Liver (tissue), 9 donors: ENCODE data around the gene PROX1. TPM values are rescaled to one million over a fixed set of nuclear protein-coding genes. Genes with fewer than 3 reads are reported as not detected.
A peak's percentile ranks its signal among the peaks of the same experiment; 100 is the strongest.

Experiments
- DNase-seq: peaks from one replicate; pipeline ENCODE4 v3.0.0-alpha.2; 2017; ENCODE audit warnings: low spot score
- H3K27ac ChIP-seq, 2 donors: one replicate each; pipeline ENCODE4 v1.7.0; 2013; ENCODE audit warnings: inconsistent platforms in 2 of 2, low read length in 2 of 2, control low read depth in 1 of 2, low read depth in 1 of 2, mild to moderate bottlenecking in 1 of 2
- H3K27me3 ChIP-seq, 4 donors: one replicate each; pipeline versions ENCODE4 v1.6.1 to v1.7.0; 2013; ENCODE audit warnings: low read length in 3 of 4, inconsistent platforms in 1 of 4, mild to moderate bottlenecking in 1 of 4, moderate library complexity in 1 of 4; ENCODE audit not compliant: control insufficient read depth in 4 of 4, insufficient read depth in 4 of 4
- H3K36me3 ChIP-seq, 4 donors: one replicate each; pipeline versions ENCODE4 v1.6.1 to v1.7.0; 2013; ENCODE audit warnings: low read length in 3 of 4, mild to moderate bottlenecking in 3 of 4, low read depth in 1 of 4, moderate library complexity in 1 of 4; ENCODE audit not compliant: control insufficient read depth in 4 of 4, insufficient read depth in 3 of 4
- H3K4me1 ChIP-seq, 4 donors: one replicate each; pipeline versions ENCODE4 v1.6.1 to v1.7.0; 2013; ENCODE audit warnings: low read length in 3 of 4, mild to moderate bottlenecking in 3 of 4, moderate library complexity in 1 of 4; ENCODE audit not compliant: control insufficient read depth in 4 of 4, insufficient read depth in 4 of 4
- H3K4me3 ChIP-seq, 3 donors: one replicate each; pipeline versions ENCODE4 v1.6.1 to v1.7.0; 2013; ENCODE audit warnings: low read length in 3 of 3, control low read depth in 1 of 3, low read depth in 1 of 3, mild to moderate bottlenecking in 1 of 3
- H3K9ac ChIP-seq, 2 donors: one replicate each; pipeline ENCODE4 v1.7.0; 2013; ENCODE audit warnings: low read length in 2 of 2, mild to moderate bottlenecking in 2 of 2, moderate library complexity in 2 of 2, control low read depth in 1 of 2, low read depth in 1 of 2
- H3K9me3 ChIP-seq, 4 donors: one replicate each; pipeline versions ENCODE4 v1.6.1 to v1.7.0; 2013; ENCODE audit warnings: low read length in 3 of 4; ENCODE audit not compliant: control insufficient read depth in 4 of 4
- ATF3 ChIP-seq: IDR thresholded peaks from 2 replicates; pipeline ENCODE4 v1.6.1; 2016; ENCODE audit warnings: antibody characterized with exemption
- FOXA1 ChIP-seq: IDR thresholded peaks from 2 replicates; pipeline ENCODE4 v1.6.1; 2016; ENCODE audit warnings: antibody characterized with exemption
- FOXA2 ChIP-seq: IDR thresholded peaks from 2 replicates; pipeline ENCODE4 v1.6.1; 2016; ENCODE audit warnings: antibody characterized with exemption
- GABPA ChIP-seq, 2 donors: IDR thresholded peaks in 1 of 2; conservative IDR thresholded peaks in 1 of 2; 2 replicates each; pipeline ENCODE4 v1.6.1; 2016; ENCODE audit warnings: antibody characterized with exemption in 2 of 2, mild to moderate bottlenecking in 1 of 2, moderate library complexity in 1 of 2
- HNF4A ChIP-seq, 2 donors: conservative IDR thresholded peaks; 2 replicates each; pipeline ENCODE4 v1.6.1; 2016; ENCODE audit warnings: antibody characterized with exemption in 2 of 2, mild to moderate bottlenecking in 2 of 2
- HNF4G ChIP-seq: IDR thresholded peaks from 2 replicates; pipeline ENCODE4 v1.6.1; 2016; ENCODE audit warnings: antibody characterized with exemption
- JUND ChIP-seq, 2 donors: IDR thresholded peaks; 2 replicates each; pipeline ENCODE4 v1.6.1; 2016; ENCODE audit warnings: antibody characterized with exemption in 2 of 2
- NR2F2 ChIP-seq: IDR thresholded peaks from 2 replicates; pipeline ENCODE4 v1.6.1; 2016; ENCODE audit warnings: antibody characterized with exemption
- RAD21 ChIP-seq, 2 donors: IDR thresholded peaks; 2 replicates each; pipeline ENCODE4 v1.6.1; 2016; ENCODE audit warnings: antibody characterized with exemption in 2 of 2, mild to moderate bottlenecking in 2 of 2
- REST ChIP-seq: IDR thresholded peaks from 2 replicates; pipeline ENCODE4 v1.6.1; 2016; ENCODE audit warnings: antibody characterized with exemption, mild to moderate bottlenecking
- TAF1 ChIP-seq: conservative IDR thresholded peaks from 2 replicates; pipeline ENCODE4 v1.6.1; 2016; ENCODE audit warnings: antibody characterized with exemption, mild to moderate bottlenecking
- ZBTB33 ChIP-seq: IDR thresholded peaks from 2 replicates; pipeline ENCODE4 v1.6.1; 2016; ENCODE audit warnings: antibody characterized with exemption
- WGBS: extraction: QIAGEN DNeasy Blood & Tissue Kit; methylation state at CpG from one replicate; pipeline ENCODE4 v1.1.7; 2013; 5-methylcytosine and 5-hydroxymethylcytosine counted together
- polyA plus RNA-seq, 2 donors: library from polyadenylated mRNA; stranded (reverse) in 1 of 2; unstranded in 1 of 2; fragments of 200-250 nt in 1 of 2; fragments of >200 nt in 1 of 2; fragmentation: Nextera tagmentation in 1 of 2; extraction: Ambion mirVana in 1 of 2; gene quantifications; one replicate each; pipeline versions ENCODE4 v1.2.1 to v1.2.3, GENCODE V29; 2013 to 2015
- total RNA-seq, 2 donors: library from RNA; depleted of rRNA; stranded (reverse); fragments of >200 nt; gene quantifications; one replicate each; pipeline ENCODE4 v1.2.3, GENCODE V29; 2014
- TF ChIP-seq, protein P1 (sequence below): IDR thresholded peaks from 2 replicates; pipeline ENCODE4 v1.6.1; 2016; ENCODE audit warnings: antibody characterized with exemption
- donor health status: healthy.
- donor health status: healthy.
- donor health status: healthy.
- donor health status: healthy.
- donor health status: healthy.

Gene PROX1
- total and polyA plus RNA-seq, 4 donors = 18.3 to 101 (median 31.3) TPM

- H3K9me3 ChIP-seq = no peaks in the 10 kb centered on the region
- peak in 1 of 2 donors; percentile 17 for TF ChIP-seq RAD21 (IDR thresholded peaks at IDR 0.05)
- TF ChIP-seq HNF4A (conservative IDR thresholded peaks at IDR 0.05) = peak; percentile 19 to 23
- TF ChIP-seq REST = no peak
- H3K36me3 ChIP-seq = peaks cover 0 to 36% (median 15%) of the 10 kb centered on the region in 4 donors
- H3K27ac ChIP-seq = peak overlapping the region in 1 of 2 donors; percentile 5
- H3K4me1 ChIP-seq = peaks cover 3 to 51% (median 21%) of the 10 kb centered on the region in 4 donors
- 29% methylated on average over 2 of the region's 2 CpGs for WGBS
- DNase-seq = no peak
- H3K4me3 ChIP-seq = no peak overlapping the region
- no peaks in the 10 kb centered on the region for H3K27me3 ChIP-seq
- no peak overlapping the region for H3K9ac ChIP-seq
Measured at GRCh38 chr1:213993929-213994328, 6.2 kb downstream of the PROX1 start.

GRCh38 chr1:213994888-213995287, 7.1 kb downstream of the PROX1 start:
- no peak overlapping the region for H3K9ac ChIP-seq
- no peak overlapping the region for H3K4me3 ChIP-seq
- TF ChIP-seq FOXA2 (no peak), NR2F2 (no peak), JUND (IDR thresholded peaks at IDR 0.05) (no peak), RAD21 (IDR thresholded peaks at IDR 0.05) (no peak), GABPA (IDR thresholded peaks at IDR 0.05 in 1 of 2, conservative IDR thresholded peaks at IDR 0.05 in 1 of 2) (no peak), FOXA1 (no peak), ATF3 (no peak)
- TF ChIP-seq, protein P1, sequence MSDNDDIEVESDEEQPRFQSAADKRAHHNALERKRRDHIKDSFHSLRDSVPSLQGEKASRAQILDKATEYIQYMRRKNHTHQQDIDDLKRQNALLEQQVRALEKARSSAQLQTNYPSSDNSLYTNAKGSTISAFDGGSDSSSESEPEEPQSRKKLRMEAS = no peak
- peaks cover 5 to 57% (median 26%) of the 10 kb centered on the region in 4 donors for H3K4me1 ChIP-seq
- no peaks in the 10 kb centered on the region for H3K27me3 ChIP-seq
- H3K36me3 ChIP-seq = peaks cover 6 to 44% (median 15%) of the 10 kb centered on the region in 4 donors
- H3K9me3 ChIP-seq = no peaks in the 10 kb centered on the region
- DNase-seq = no peak
- WGBS = 32% methylated on average over 5 of the region's 5 CpGs
- no peak overlapping the region for H3K27ac ChIP-seq

DNA sequence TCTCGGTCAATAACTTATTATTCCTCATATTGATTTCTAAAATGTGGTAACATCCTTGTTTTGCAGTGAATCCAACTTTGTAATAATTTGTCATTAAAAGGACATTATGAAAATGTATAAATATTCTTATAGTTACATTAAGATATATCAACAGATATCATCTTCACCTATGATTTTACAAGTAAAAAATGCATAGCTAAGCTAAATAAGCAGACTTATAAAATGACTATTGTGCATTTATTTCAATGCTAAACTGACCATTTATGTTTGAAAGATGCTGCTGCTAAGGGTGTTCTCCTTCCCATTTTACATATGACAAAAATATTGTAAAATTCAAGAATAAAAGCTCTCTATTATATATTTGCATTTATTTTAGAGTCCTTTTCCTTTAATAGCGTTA, 7.8 kb downstream of the PROX1 start:
- Histone ChIP-seq H3K9ac (no peak overlapping the region), H3K27ac (no peak overlapping the region), H3K4me1 (peaks cover 5 to 60% (median 26%) of the 10 kb centered on the region in 4 donors), H3K9me3 (no peaks in the 10 kb centered on the region), H3K27me3 (no peaks in the 10 kb centered on the region), H3K4me3 (no peak overlapping the region), H3K36me3 (peaks cover 7 to 51% (median 15%) of the 10 kb centered on the region in 4 donors)
- DNase-seq = no peak
- 67% methylated on average over 2 of the region's 2 CpGs for WGBS
- TF ChIP-seq TAF1 (no peak), HNF4G (no peak), ZBTB33 (no peak)
